NOMO-1 (cell line): ENCODE measurements around the gene FBXO48.
A peak's percentile ranks its signal among the peaks of the same experiment; 100 is the strongest.
"Not testable (repeated sequence)": the region's sequence is repeated elsewhere in the genome, so short reads cannot be mapped to it uniquely, and the experiment has no call there.

Experiments
- DNase-seq, 2 experiments: peaks; one replicate each; lab custom pipeline; 2025; ENCODE audit not compliant: unreplicated experiment in 2 of 2; lab: John Stamatoyannopoulos, UW

The FBXO48 gene

GRCh38 chr2:68472796-68473414, 5.8 kb upstream of the FBXO48 start:
- DNase-seq = no peak

GRCh38 chr2:68471385-68471784, 4.3 kb upstream of the FBXO48 start:
- no peak for DNase-seq

DNA sequence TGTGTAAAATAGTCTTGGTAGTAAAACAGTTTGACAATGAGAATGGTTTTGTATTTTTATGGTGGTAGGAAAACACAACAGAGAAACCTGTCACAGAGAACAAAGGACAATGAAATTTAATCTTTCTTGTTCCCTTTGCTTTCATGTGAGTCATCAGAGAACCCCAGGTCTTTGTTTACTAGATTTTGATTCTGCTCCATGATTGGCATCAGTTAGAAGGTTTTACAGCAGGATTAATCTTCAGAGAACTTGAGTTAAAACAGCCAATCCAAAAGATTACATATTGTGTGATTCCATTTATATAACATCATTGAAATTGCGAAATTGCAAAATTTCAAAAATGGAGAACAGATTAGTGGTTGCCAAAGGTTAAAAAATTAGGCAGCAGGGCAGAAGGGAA, 2.8 kb upstream of the FBXO48 start:
- DNase-seq = no peak

DNA sequence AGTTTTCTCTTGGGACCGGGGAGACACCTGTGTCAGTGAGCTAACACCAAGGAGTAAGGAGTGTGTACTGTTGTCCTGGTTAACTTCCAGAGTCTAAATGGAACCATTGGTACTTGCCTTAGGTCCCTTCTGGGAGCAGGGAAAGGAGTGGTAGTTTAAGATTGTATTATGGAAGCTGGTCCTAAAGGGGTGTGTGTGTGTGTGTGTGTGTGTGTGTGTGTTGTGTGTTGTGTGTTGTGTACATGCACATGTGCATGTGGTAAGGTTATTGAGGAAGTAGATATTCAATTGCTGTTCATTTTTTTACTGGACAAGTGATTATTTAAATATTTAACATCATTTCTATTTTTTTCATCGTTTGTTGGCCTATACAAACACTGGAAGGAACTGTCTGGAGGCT, 1.7 kb upstream of the FBXO48 start:
- DNase-seq = no peak

- DNase-seq = no peak
Observed at GRCh38 chr2:68466778-68467076, 367 bp downstream of the FBXO48 start.

GRCh38 chr2:68466361-68466777, 725 bp downstream of the FBXO48 start:
- peak; percentile 38 to 84 for DNase-seq

DNA sequence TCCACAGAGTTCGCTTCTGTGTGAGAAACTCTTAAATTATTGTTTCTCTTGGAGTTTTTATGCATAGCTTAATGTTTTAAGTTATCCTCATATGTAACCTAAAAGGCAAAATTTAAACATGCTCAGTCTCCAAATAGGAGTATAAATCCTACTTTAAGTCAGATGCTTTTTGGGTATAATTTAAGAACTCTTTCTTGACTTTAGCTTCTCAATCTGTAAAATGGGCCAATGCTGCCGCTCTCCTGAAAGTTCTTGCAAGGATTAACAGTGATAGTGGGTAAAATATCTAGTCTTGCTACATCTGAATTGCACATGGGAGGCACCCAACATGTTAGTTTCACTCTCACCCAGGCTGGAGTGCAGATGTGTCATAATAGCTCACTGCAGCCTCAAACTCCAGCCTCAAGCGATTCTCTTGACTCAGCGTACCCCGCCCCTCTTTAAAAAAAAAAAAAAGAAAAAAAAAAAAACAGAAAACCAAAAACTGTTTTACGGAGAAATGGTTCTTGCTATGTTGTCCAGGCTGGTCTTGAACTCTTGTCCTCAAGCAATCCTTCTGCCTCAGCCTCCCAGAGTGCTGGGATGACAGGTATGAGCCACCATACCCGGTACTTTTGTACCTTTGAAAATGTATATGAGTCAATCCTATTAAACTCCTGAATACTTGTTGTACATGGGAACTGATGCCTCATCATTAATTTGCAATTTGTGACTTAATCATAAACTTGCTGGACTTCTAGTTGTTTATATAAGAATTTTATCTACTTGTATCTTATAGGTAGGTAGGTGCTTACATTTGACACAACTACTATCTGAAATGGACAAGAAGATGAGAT, 1.8 kb downstream of the FBXO48 start:
- DNase-seq = no peak

- no peak for DNase-seq
Observed at GRCh38 chr2:68464651-68465050, 2.4 kb downstream of the FBXO48 start.

GRCh38 chr2:68463287-68463877, 3.7 kb downstream of the FBXO48 start:
- peak in 1 of 2 experiments; percentile 60 for DNase-seq

- no peak for DNase-seq
Observed at GRCh38 chr2:68458981-68459380, 8.1 kb downstream of the FBXO48 start.

- DNase-seq = no peak
Observed at GRCh38 chr2:68456198-68456597, 10.9 kb downstream of the FBXO48 start.

DNA sequence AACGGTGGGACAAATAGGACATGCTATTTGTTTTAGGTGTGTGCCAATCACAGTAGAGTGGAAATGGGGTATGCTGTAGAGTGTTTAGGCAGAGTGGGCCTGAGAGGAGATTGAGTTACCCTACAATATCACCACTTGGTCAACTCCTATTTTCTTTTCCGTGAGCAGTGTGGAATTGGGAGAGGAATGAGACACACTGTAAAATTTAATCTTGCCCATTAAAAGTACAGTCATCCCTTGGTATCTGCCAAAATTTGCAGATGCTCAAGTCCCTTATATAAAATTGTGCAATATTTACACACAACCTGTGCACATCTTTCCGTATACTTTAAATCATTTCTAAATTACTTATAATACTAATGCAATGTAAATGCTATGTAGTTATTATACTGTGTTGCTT, 12.4 kb downstream of the FBXO48 start:
- no peak for DNase-seq

DNA sequence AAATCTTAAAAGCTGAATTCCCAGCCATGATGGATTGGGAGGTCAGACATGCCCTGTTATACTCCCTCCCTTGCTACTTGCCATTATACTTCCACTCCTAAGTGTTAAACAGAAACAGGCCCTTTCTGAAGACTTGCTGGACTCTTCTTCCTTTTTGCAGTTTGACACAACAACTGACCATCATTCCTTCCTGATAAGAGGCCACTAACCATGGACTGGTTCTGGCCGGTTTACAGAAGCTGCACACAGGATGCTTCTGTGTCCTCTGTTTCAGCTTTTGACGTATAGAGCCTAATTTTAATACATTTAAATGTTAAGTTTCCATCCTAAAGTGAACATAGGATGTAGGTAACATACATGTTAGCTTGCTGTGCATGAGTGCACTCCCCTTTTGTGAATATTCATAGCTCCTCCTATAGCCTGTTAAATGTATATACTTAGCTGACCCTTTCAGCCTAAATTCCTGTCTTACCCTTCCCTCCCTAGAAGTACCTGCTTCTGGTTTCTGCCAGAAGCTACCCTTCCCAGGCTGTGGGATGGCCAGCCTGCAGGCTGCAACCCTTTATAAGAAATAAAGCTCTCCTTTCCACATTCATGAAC, 13.2 kb downstream of the FBXO48 start:
- DNase-seq = no peak

DNA sequence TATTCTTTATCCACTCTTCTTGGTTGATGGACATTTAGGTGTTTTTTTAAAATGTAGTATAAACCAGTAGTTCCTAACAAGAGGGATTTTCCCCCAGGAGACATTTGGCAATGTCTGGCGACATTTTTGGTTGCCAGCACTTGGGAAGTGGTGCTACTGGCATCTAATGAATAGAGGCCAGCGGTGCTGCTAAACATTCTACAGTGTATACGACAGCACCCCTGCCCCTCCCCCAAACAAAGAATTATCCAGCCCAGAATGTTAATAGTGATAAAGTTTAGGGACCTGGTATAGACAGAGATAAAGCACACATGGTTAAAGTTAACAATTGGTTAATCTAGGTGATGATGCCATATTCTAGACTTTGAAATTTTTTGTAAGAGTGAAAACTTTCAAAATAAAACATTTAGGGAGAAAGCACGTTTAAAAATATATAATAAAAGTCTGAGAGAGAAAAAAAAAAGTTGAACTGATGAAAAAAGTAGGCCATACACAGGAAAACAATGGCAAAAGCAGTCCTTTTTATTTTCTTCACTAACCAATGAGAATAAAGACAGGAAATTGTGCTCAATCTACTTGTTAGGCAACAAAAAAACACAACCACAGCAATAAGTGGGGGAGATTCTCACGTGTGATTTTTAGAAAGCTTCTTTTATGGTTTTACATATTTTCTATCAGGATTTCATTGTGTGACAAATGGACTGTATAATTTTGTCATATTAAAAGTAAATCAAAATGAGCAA, 14.8 kb downstream of the FBXO48 start:
- DNase-seq = peak in 1 of 2 experiments; percentile 28

GRCh38 chr2:68448671-68449653, 18.1 kb downstream of the FBXO48 start:
- peak in 1 of 2 experiments; percentile 8 for DNase-seq

GRCh38 chr2:68447118-68447517, 20.0 kb downstream of the FBXO48 start:
- DNase-seq = no peak

DNA sequence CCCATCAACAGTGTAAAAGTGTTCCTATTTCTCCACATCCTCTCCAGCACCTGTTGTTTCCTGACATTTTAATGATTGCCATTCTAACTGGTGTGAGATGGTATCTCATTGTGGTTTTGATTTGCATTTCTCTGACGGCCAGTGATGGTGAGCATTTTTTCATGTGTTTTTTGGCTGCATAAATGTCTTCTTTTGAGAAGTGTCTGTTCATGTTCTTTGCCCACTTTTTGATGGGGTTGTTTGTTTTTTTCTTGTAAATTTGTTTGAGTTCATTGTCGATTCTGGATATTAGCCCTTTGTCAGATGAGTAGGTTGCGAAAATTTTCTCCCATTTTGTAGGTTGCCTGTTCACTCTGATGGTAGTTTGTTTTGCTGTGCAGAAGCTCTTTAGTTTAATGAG, 20.7 kb downstream of the FBXO48 start:
- DNase-seq = not testable (repeated sequence)

DNA sequence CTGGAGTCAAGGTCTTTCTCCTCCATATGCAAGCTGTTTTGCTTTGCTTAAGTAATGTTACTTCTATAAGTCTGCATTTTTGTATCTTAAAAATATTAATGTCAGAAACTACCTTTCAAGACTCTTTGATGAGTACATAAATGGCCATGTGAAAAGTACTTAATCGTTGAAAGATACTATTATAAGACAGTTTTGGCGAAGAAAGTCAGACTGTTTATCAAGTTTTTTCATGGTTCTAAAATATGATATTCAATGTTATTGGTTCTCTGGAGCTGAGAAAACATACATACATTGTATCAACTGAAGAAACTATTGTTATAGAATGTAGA, 25.1 kb downstream of the FBXO48 start:
- DNase-seq = no peak

DNA sequence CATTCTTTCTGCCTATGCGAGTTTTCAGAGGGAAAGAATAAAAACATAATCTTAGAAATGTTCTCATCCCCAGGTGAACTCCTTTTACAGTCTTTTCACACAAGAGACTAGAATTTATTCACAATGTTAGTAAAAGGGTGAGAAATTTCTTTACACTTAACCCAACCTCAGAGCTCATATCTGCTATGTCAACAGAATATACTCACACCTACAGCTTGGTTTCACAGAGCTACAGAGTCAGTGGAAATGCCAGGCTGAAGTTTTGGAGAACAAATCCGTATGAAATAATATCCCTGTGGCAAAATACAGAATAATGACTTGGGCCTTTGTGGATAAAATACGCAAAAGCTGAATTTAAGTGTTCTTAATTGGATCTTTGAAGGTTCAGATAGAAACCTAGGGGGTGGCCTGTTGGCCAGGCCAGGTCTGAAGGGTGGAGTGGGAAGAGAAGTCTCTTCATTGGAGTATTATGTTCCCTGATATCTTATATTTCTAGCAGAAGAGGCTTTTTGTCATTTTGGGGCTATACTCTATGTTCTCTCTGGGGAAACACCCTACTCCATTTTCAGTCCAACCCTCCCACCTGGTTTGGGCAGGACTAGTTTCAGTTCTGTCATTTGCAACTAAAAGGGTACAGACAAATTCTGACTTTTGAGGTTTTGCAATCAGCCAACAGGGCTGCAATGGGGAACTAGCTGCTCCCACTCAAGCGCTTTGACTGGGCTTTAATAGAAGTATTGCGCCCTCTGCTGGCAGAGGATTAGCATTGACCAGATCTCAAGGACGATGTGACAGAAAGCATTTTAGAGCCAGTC, 25.7 kb downstream of the FBXO48 start:
- peak; percentile 93 to 98 for DNase-seq
